Lung microvascular endothelial cell (primary cell): ENCODE measurements around the gene SIRT2. TPM values are rescaled to one million over a fixed set of nuclear protein-coding genes. Genes with fewer than 3 reads are reported as not detected.

Source experiments
- DNase-seq, 2 donors: peaks; one replicate each; pipeline versions ENCODE4 v3.0.0 to v3.0.0-alpha.2; 2010; ENCODE audit warnings: low read depth in 2 of 2
- total RNA-seq: library from RNA; depleted of rRNA; stranded (reverse); fragments of >200 nt; gene quantifications from 2 replicates; pipeline ENCODE4 v1.2.1, GENCODE V29; 2014

SIRT2 gene
- total RNA-seq, 1 donor from 2014 or later = 105 TPM

DNA sequence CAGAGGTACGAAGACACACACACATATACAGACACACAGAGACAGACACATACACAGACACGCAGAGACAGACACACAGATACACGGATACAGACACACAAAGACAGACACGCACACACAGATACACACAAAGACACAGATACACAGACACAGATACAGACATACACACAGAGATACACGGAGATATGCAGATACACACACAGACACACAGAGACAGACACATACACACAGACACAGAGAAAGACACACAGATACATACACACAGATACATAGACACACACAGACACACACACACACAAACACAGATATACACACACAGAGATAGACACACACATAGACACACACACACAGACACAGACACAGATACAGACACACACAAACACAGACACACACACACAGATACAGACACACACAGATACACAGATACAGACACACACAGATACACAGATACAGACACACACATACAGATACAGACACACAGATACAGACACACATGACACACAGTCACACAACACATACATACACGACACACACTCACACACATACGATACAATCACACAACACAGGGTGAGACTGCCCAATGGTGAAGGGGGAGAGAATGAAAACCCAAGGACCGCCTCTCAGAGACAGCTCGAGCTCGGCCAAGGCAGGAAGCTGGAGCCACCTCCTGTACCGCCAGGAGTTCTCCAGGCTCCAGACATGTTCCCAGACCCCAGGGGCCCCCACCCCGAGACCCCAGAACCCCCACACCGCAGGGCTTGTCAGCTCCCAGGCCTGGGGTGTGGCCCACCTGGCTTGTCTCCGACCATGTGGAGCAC is 21.4 kb upstream of the SIRT2 start:
- no peak for DNase-seq

- no peak for DNase-seq
Measured at GRCh38 chr19:38919837-38920601, 20.6 kb upstream of the SIRT2 start.

DNA sequence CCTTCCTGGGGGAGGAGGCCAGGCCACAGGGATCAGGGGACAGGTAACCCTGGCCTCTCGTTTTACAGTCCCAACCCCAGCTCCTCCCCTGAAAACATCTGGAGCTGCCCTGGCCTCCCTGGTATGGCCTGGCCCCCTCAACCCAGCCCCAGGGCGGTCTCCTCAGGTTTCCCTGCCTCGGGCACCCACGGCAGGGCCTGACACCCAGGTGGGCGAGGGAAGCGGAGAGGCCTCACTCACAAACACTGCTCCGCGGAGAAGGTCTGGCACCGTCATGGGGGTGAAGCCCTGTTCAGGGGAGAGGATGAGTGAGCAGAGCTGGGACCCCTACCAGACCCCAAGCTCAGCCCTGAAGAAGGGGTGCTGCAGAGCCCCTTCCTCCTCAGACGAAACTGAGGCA is 19.1 kb upstream of the SIRT2 start:
- DNase-seq = no peak

- DNase-seq = peak in 1 of 2 donors; percentile 14
Measured at GRCh38 chr19:38917921-38918491, 18.6 kb upstream of the SIRT2 start.

- DNase-seq = no peak
Measured at GRCh38 chr19:38917516-38917915, 18.1 kb upstream of the SIRT2 start.

- no peak for DNase-seq
Measured at GRCh38 chr19:38915329-38916321, 16.2 kb upstream of the SIRT2 start.

GRCh38 chr19:38913958-38914357 is 14.5 kb upstream of the SIRT2 start:
- DNase-seq = no peak

- DNase-seq = no peak
Measured at GRCh38 chr19:38912600-38913514, 13.4 kb upstream of the SIRT2 start.

DNA sequence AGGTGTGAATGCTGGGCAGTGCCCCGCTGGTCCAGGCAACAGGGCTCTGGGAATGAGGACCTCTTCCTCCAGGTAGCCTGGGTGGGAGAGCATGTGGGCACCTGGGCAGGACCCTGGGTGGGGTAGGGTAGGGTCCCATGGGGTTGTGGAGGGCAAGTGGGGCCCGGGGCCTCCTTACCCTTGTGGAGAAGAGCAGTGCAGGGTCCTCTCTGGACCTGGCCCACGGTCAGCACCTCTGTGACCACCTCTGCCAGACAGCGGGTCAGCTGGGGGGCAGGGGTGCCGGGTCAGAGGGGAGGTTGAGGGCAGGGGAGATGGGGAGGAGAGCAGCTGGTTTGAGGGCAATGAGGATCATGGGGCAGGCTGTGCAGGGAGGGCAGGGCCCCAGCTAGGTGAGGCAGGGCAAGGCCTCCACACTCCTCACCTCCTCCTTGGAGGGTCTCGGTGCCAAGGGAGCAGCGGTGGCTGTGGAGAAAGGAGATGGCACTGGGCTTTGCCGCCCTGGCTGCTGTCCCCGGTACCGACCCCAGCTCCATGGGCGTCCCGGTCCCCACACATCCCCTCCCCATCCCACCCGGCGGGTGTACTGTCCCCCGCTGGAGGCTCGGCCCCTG is 12.1 kb upstream of the SIRT2 start:
- DNase-seq = no peak

- no peak for DNase-seq
Measured at GRCh38 chr19:38910488-38910887, 11.1 kb upstream of the SIRT2 start.

- DNase-seq = no peak
Measured at GRCh38 chr19:38908911-38909310, 9.5 kb upstream of the SIRT2 start.

GRCh38 chr19:38907670-38908069 is 8.3 kb upstream of the SIRT2 start:
- no peak for DNase-seq

- DNase-seq = no peak
Measured at GRCh38 chr19:38907227-38907626, 7.8 kb upstream of the SIRT2 start.

DNA sequence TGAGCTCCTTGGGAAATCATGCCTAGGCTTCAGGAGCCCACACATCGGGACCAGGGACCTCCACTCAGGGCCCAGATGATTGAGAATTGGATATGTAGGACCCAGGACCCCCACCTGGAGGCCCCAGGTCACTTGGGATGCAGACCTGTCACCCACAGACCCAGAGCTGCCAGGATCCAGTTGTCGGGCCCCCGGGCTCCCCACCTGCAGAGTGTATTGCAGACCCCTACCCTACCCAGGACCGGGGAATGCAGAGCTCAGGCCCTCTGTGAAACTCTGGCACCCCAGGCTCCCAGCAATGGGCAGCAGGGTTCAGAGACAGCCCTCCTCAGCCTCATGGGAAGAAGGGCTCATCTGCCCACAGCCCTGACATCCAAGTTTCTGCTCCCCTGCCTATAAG is 6.2 kb upstream of the SIRT2 start:
- no peak for DNase-seq

DNA sequence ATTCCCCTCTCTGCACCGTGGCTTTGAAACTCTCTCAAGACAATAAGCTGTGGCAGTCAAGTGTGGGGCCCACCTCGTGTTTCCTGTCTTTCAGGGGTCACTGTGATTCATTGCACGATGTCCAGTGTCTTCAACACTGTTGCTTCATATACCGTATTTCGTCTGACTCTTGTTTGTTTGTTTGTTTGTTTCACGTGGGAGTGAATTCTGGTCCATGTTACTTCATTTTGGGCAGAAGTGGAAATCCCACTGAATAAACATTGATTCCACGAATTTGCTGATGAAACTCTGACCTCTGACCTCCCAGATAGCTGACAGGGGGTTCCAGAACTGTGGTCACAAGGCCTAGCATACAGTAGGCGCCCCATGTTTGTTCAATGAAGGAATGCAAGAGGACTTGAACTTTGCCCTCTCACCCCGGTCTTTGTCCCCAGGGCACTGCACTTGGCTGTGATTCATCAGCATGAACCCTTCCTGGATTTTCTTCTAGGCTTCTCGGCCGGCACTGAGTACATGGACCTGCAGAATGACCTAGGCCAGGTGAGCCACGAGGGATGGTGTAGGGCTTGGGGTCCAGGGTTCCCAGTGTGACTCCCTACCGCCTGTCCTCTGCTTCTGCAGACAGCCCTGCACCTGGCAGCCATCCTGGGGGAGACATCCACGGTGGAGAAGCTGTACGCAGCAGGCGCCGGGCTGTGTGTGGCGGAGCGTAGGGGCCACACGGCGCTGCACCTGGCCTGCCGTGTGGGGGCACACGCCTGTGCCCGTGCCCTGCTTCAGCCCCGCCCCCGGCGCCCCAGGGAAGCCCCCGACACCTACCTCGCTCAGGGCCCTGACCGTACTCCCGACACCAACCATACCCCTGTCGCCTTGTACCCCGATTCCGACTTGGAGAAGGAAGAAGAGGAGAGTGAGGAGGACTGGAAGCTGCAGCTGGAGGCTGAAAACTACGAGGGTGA is 5.4 kb upstream of the SIRT2 start:
- DNase-seq = no peak

GRCh38 chr19:38901683-38902082 is 2.3 kb upstream of the SIRT2 start:
- no peak for DNase-seq

GRCh38 chr19:38900743-38901190 is 1.3 kb upstream of the SIRT2 start:
- no peak for DNase-seq

GRCh38 chr19:38900202-38900629 is 798 bp upstream of the SIRT2 start:
- no peak for DNase-seq
